ENCODE results near the gene TAS1R3. TPM values are rescaled to one million over a fixed set of nuclear protein-coding genes. Genes with fewer than 3 reads are reported as not detected.

Gene TAS1R3
- total and polyA plus RNA-seq, 10 of the 15 experiments (the other 5 are each of a cell fraction or from before 2014, with no cell fraction given) = 0.04 to 0.51 (median 0.08) TPM; not detected in 3

DNA sequence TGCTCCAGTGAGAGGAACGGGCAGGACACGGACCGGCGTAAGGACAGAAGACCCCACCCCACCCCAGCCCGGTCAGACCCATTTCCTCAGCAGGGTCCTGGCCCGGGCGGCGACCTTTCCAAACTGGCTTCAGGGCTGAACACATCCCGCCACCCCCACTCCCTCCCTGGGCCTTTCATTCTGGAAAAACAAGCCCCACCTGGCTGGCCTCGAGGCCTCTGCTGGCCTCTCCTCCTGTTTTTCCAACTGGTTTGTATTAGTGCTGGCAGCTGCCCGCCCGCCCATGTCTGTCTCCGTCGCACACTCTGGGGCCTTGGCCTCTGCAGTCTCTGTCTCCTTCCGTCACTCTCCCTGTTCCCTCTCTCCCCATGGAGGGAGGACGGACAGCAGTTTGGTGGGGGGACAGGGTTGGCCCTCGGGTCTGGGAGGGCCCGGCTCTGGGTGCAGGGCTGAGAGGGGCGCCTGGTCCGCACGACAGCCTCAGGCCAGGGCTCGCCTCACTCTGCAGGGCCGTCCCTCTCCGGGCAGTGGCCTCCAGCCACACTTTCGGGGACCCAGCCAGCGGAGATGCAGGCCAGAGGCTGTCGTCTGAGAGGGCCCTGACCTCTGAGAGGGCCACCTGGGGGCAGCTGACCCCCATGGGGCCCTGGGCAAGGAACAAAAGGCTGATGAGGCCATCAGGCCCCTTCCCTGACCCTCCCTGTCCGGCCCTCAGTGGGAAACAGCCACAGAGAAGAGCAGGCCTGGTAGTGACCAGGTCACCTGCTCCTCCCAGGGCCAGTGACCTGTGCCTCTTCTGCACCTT, 28.8 kb downstream of the TAS1R3 start:
- Histone ChIP-seq H3K27me3 (replicated peaks in 1 of 2; ENCODE audit: control insufficient read depth in 2 of 2, insufficient read depth in 2 of 2, low read length in 1 of 2) (no peaks in the 10 kb centered on the region), H3K9me3 (replicated peaks; ENCODE audit: control insufficient read depth, insufficient read depth, low read length) (no peaks in the 10 kb centered on the region), H3K27ac (ENCODE audit: control insufficient read depth, insufficient read depth) (no peak overlapping the region), H3K79me2 (ENCODE audit: control insufficient read depth, insufficient read depth, low read length) (no peaks in the 10 kb centered on the region), H2AFZ (ENCODE audit: control insufficient read depth, low read depth, low read length) (no peak overlapping the region), H3K36me3 (ENCODE audit: control insufficient read depth in 2 of 2, insufficient read depth in 2 of 2, low read length in 1 of 2) (no peaks in the 10 kb centered on the region), H3K9ac (ENCODE audit: control insufficient read depth, insufficient read depth, low read length) (no peak overlapping the region), H3K4me2 (ENCODE audit: control insufficient read depth, insufficient read depth) (no peak overlapping the region), H3K4me3 (no peak overlapping the region), H3K4me1 (ENCODE audit: control insufficient read depth, insufficient read depth, low read length) (peaks cover 5% of the 10 kb centered on the region), H4K20me1 (ENCODE audit: control insufficient read depth, insufficient read depth) (no peaks in the 10 kb centered on the region)
- in situ Hi-C loops (cut with MboI) = no loop called here
- RAD21 ChIA-PET (ENCODE audit: unreplicated experiment) = no interaction called here
- SMC1A ChIA-PET (ENCODE audit: uncharacterized antibody, unreplicated experiment) = no interaction called here
- DNase-seq (ENCODE audit: low read depth, low spot score) (no peak), ATAC-seq (no peak), FAIRE-seq (no peak)
- intact Hi-C loops (cut with micrococcal nuclease; ENCODE audit: unreplicated experiment) = no loop called here
- no peak for TF ChIP-seq BMI1 (IDR thresholded peaks at IDR 0.05; ENCODE audit: borderline replicate concordance)
- no peak for TF ChIP-seq EED (IDR thresholded peaks at IDR 0.05; ENCODE audit: low read depth)
- TF ChIP-seq ZNF622 (IDR thresholded peaks at IDR 0.05) = no peak
- TF ChIP-seq, protein P1, sequence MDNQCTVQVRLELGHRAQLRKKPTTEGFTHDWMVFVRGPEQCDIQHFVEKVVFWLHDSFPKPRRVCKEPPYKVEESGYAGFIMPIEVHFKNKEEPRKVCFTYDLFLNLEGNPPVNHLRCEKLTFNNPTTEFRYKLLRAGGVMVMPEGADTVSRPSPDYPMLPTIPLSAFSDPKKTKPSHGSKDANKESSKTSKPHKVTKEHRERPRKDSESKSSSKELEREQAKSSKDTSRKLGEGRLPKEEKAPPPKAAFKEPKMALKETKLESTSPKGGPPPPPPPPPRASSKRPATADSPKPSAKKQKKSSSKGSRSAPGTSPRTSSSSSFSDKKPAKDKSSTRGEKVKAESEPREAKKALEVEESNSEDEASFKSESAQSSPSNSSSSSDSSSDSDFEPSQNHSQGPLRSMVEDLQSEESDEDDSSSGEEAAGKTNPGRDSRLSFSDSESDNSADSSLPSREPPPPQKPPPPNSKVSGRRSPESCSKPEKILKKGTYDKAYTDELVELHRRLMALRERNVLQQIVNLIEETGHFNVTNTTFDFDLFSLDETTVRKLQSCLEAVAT (IDR thresholded peaks at IDR 0.05) = no peak
- TF ChIP-seq PML (IDR thresholded peaks at IDR 0.05; ENCODE audit: low read length) = no peak
- no peak for TF ChIP-seq POU2F2 (IDR thresholded peaks at IDR 0.05; ENCODE audit: borderline replicate concordance, low read depth, low read length)
- TF ChIP-seq, protein P2, sequence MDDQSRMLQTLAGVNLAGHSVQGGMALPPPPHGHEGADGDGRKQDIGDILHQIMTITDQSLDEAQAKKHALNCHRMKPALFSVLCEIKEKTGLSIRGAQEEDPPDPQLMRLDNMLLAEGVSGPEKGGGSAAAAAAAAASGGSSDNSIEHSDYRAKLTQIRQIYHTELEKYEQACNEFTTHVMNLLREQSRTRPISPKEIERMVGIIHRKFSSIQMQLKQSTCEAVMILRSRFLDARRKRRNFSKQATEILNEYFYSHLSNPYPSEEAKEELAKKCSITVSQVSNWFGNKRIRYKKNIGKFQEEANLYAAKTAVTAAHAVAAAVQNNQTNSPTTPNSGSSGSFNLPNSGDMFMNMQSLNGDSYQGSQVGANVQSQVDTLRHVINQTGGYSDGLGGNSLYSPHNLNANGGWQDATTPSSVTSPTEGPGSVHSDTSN (IDR thresholded peaks at IDR 0.05; ENCODE audit: insufficient replicate concordance, low read depth, low read length) = no peak
- TF ChIP-seq ATF7 (IDR thresholded peaks at IDR 0.05; ENCODE audit: low read depth) = no peak
- TF ChIP-seq KDM1A (IDR thresholded peaks at IDR 0.05; ENCODE audit: borderline replicate concordance) = no peak
- no peak for TF ChIP-seq MTA2 (IDR thresholded peaks at IDR 0.05; ENCODE audit: low read depth)
- no peak for TF ChIP-seq TCF3 (IDR thresholded peaks at IDR 0.05; ENCODE audit: borderline replicate concordance, insufficient read depth, low read depth, low read length)
- BruUV-seq (replicated peaks) = no TSS peak
- CTCF ChIA-PET = interaction anchor here (1.7 kb wide), 1 partner anchor 11 kb away, joined by 8 read pairs; no protein-coding TSS in a partner anchor
- WGBS (ENCODE audit: insufficient coverage, insufficient replicate concordance, low lambda C conversion rate, missing lambda C conversion rate) = 47% methylated on average over 19 of the region's 28 CpGs
- POLR2A ChIA-PET = no interaction called here

All from GM12878 (cell line).